Activated naive CD8-positive, alpha-beta T cell treated with anti-CD3 and anti-CD28 coated beads, Interleukin-2, amount 50 U/mL, for 24 hours (primary cell): Measurements from ENCODE around the gene ENDOG.
"Not testable (repeated sequence)": the region's sequence is repeated elsewhere in the genome, so short reads cannot be mapped to it uniquely, and the experiment has no call there.

ENCODE experiments used
- ATAC-seq: fragments of 150-1000 bp; cut with Tn5 transposase; one replicate; pipeline ENCODE4 v1.10.0; 2021
- DNase-seq: peaks from one replicate; pipeline ENCODE4 v3.0.0; 2021
- H3K27ac Mint-ChIP-seq: one replicate; pipeline ENCODE4 v1.8.0; 2021; ENCODE audit warnings: mild to moderate bottlenecking, mixed read lengths
- H3K27me3 Mint-ChIP-seq: one replicate; pipeline ENCODE4 v1.8.0; 2021; ENCODE audit warnings: mixed read lengths
- H3K36me3 Mint-ChIP-seq: one replicate; pipeline ENCODE4 v1.8.0; 2021; ENCODE audit warnings: low read depth, mixed read lengths
- H3K4me1 Mint-ChIP-seq: one replicate; pipeline ENCODE4 v1.8.0; 2021; ENCODE audit warnings: mixed read lengths
- H3K4me3 Mint-ChIP-seq: one replicate; pipeline ENCODE4 v1.8.0; 2021; ENCODE audit warnings: mild to moderate bottlenecking, moderate library complexity, mixed read lengths
- H3K9me3 Mint-ChIP-seq: one replicate; pipeline ENCODE4 v1.8.0; 2021; ENCODE audit warnings: mixed read lengths

Gene ENDOG

DNA sequence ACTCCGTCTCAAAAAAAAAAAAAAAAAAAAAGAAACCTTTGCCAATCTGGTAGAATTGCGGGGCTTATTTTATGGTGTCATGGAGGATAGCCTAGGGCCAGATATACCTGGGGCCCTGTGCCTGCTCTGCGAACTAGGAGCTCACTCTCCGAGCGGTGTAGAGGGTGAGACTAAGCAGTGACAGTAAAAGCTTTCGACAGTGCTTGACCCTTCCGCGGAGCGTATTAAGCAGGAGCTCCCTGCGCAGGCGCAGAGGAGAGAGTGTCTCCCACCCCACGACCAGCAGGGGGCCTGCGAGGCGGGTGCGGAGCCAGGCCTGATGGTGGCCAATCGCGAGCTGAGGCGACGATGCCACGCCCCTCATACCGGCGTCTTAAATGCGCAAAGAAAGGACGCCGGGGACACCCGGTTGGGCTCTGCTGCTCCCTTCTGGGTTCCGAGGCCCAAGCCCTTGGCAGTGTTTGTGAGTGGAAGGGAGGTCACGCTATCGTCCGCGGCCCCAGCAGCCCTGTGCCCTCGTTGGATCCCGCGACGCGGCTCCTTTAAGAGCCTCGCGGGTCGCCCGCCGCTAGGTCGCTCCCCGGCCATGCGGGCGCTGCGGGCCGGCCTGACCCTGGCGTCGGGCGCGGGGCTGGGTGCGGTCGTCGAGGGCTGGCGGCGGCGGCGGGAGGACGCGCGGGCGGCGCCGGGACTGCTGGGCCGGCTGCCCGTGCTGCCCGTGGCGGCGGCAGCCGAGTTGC is at the start of gene ENDOG:
ENDOG (plus strand) TSS at position 402 of the 740 bp plus-strand sequence; CDS start at position 587, 185 bp downstream.
- H3K36me3 Mint-ChIP-seq: peaks cover 5% of the 10 kb centered on the region
- DNase-seq (peak; percentile 99), ATAC-seq (peak; percentile 90)
- H3K4me3 Mint-ChIP-seq: peak within 1 kb of the TSS; percentile 84
- peak within 1 kb of the TSS; percentile 72 for H3K27ac Mint-ChIP-seq
- no peaks in the 10 kb centered on the region for H3K9me3 Mint-ChIP-seq
- H3K4me1 Mint-ChIP-seq: peaks cover 21% of the 10 kb centered on the region
- no peaks in the 10 kb centered on the region for H3K27me3 Mint-ChIP-seq

- ATAC-seq (no peak), DNase-seq (no peak)
- no peak overlapping the region for H3K4me3 Mint-ChIP-seq
- H3K9me3 Mint-ChIP-seq: no peaks in the 10 kb centered on the region
- no peak overlapping the region for H3K27ac Mint-ChIP-seq
- no peaks in the 10 kb centered on the region for H3K27me3 Mint-ChIP-seq
- H3K36me3 Mint-ChIP-seq: peaks cover 3% of the 10 kb centered on the region
- peaks cover 15% of the 10 kb centered on the region for H3K4me1 Mint-ChIP-seq
These were observed 49.7 kb upstream of the ENDOG start for GRCh38 chr9:128768606-128769005.

GRCh38 chr9:128770286-128771030 is 47.8 kb upstream of the ENDOG start:
- Mint-ChIP-seq H3K27ac (peak overlapping the region; percentile 23), H3K36me3 (peaks cover 7% of the 10 kb centered on the region), H3K4me3 (peak overlapping the region; percentile 87), H3K9me3 (peaks cover 4% of the 10 kb centered on the region), H3K27me3 (no peaks in the 10 kb centered on the region), H3K4me1 (peaks cover 15% of the 10 kb centered on the region)
- DNase-seq: no peak
- ATAC-seq: no peak

DNA sequence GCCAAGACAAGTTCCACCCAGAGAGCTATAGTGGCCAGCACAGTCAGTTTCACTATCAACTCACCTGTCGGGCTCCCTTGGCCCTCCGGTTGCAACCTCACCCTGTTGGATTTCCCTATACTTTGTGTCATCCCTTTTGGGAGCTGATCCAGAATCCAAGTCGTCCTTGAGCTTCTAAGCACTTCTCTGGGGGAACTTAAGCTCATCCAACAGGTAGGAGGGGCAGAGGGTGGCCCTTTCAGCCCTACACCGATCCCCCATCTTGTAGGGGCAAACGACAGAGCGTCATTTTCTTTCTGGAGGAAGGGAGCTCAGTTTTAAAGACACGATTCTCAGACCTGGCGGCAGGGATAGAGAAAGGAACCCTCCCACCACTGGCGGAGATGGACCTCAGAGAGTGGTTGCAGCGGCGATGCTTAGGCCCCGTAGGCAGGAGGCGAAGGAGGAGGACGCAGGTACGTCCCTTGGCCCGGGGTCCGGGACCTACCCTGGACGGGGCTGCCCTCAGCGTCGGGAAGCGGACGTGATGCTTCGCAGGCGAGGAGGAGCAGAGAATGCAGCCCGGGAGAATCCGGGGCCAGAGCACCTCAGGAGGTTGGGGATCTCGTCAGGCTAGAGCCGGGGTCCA is 47.1 kb upstream of the ENDOG start:
- ATAC-seq (peak; percentile 20), DNase-seq (peak; percentile 26)
- peaks cover 4% of the 10 kb centered on the region for H3K9me3 Mint-ChIP-seq
- peak overlapping the region; percentile 87 for H3K4me3 Mint-ChIP-seq
- H3K27me3 Mint-ChIP-seq: no peaks in the 10 kb centered on the region
- peak overlapping the region; percentile 64 for H3K27ac Mint-ChIP-seq
- peaks cover 7% of the 10 kb centered on the region for H3K36me3 Mint-ChIP-seq
- peaks cover 15% of the 10 kb centered on the region for H3K4me1 Mint-ChIP-seq

DNA sequence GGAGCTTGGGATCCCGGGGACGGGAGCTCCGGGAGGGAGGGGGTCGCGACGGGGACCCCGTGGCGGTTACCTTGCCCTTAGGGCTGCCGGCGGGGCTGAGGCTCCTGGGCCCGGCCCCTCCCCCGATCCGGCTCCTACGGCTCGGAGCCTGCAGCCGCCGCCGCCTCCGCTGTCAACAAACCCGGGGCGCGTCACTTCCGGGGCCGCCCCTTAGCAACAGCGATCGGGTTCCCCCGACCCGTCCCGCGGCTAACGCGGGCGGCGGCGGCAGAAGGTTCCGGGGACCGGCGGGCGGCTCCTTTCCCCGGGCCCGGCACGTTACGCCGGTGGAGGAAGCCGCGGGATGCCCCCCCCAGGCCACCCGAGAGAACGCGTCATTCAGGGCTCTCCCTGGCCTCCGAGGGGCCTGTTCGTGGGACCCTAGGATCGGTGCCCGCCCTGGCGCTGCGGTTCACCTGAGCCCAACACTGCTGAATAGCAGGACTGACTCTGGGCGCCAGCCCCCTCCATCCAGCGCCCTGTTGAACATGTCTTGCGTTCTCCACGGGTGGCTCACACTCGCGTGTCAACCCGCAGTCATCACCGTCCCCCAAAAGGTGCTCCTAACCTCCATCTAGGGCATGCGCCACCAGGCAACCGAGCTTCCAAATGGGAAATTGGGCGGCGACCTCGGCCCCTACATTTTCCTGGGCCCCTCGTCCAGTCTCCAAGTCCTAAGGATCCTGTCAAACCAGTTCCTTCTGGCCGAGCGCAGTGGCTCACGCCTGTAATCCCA is 46.4 kb upstream of the ENDOG start, which contains the start of gene ZER1:
ZER1 (minus strand) TSS at position 183 of the 775 bp plus-strand sequence. CDS start 16,362 bp downstream, outside the sequence.
- Mint-ChIP-seq H3K36me3 (peaks cover 7% of the 10 kb centered on the region), H3K9me3 (peaks cover 4% of the 10 kb centered on the region), H3K27me3 (no peaks in the 10 kb centered on the region), H3K4me3 (peak within 1 kb of the TSS; percentile 87), H3K27ac (peak within 1 kb of the TSS; percentile 64), H3K4me1 (peaks cover 15% of the 10 kb centered on the region)
- peak; percentile 94 for ATAC-seq
- peak; percentile 97 for DNase-seq

- ATAC-seq (no peak), DNase-seq (no peak)
- Mint-ChIP-seq H3K27me3 (no peaks in the 10 kb centered on the region), H3K36me3 (peaks cover 3% of the 10 kb centered on the region), H3K27ac (no peak overlapping the region), H3K4me1 (peaks cover 15% of the 10 kb centered on the region), H3K9me3 (peaks cover 4% of the 10 kb centered on the region), H3K4me3 (no peak overlapping the region)
These were observed 45.3 kb upstream of the ENDOG start for GRCh38 chr9:128773049-128773448.

GRCh38 chr9:128774804-128775203 is 43.5 kb upstream of the ENDOG start:
- DNase-seq: no peak
- Mint-ChIP-seq H3K4me3 (no peak overlapping the region), H3K36me3 (peaks cover 3% of the 10 kb centered on the region), H3K9me3 (peaks cover 4% of the 10 kb centered on the region), H3K27me3 (no peaks in the 10 kb centered on the region), H3K27ac (no peak overlapping the region), H3K4me1 (peaks cover 13% of the 10 kb centered on the region)
- no peak for ATAC-seq

DNA sequence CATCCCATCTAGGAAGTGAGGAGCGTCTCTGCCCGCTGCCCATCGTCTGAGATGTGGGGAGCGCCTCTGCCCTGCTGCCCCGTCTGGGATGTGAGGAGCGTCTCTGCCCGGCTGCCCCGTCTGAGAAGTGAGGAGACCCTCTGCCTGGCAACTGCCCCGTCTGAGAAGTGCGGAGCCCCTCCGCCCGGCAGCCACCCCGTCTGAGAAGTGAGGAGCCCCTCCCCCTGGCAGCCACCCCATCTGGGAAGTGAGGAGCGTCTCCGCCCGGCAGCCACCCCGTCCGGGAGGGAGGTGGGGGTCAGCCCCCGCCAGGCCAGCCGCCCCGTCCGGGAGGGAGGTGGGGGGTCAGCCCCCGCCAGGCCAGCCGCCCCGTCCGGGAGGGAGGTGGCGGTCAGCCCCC is 38.2 kb upstream of the ENDOG start:
- not testable (repeated sequence) for H3K27ac Mint-ChIP-seq, DNase-seq, H3K27me3 Mint-ChIP-seq, H3K9me3 Mint-ChIP-seq, H3K4me3 Mint-ChIP-seq, ATAC-seq, H3K36me3 Mint-ChIP-seq
- H3K4me1 Mint-ChIP-seq: peaks cover 14% of the 10 kb centered on the region

GRCh38 chr9:128781187-128782070 is 36.9 kb upstream of the ENDOG start:
- no peaks in the 10 kb centered on the region for H3K27me3 Mint-ChIP-seq
- DNase-seq: no peak
- peak overlapping the region; percentile 6 for H3K27ac Mint-ChIP-seq
- peaks cover 15% of the 10 kb centered on the region for H3K4me1 Mint-ChIP-seq
- H3K9me3 Mint-ChIP-seq: no peaks in the 10 kb centered on the region
- no peaks in the 10 kb centered on the region for H3K36me3 Mint-ChIP-seq
- no peak for ATAC-seq
- H3K4me3 Mint-ChIP-seq: no peak overlapping the region

GRCh38 chr9:128782669-128783068 is 35.6 kb upstream of the ENDOG start:
- Mint-ChIP-seq H3K9me3 (no peaks in the 10 kb centered on the region), H3K27ac (no peak overlapping the region), H3K4me1 (peaks cover 20% of the 10 kb centered on the region), H3K4me3 (no peak overlapping the region), H3K27me3 (no peaks in the 10 kb centered on the region), H3K36me3 (no peaks in the 10 kb centered on the region)
- DNase-seq: no peak
- no peak for ATAC-seq

DNA sequence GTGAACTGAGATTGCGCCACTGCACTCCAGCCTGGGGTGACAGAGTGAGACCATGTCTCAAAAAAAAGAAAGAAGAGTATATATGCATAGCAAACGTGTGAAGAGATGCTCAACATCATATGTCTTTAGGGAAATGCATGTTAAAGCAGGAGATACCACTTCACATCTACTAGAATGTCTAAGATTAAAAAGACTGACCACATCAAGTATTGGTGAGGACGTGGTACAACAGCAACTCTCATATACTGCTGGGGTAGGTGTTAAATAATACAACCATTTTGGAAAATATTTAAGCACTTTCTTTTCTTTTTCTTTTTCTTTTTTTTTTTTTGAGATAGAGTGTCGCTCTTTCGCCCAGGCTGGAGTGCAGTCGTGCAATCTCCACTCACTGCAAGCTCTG is 32.9 kb upstream of the ENDOG start:
- Mint-ChIP-seq H3K4me3 (no peak overlapping the region), H3K9me3 (no peaks in the 10 kb centered on the region)
- ATAC-seq: no peak

GRCh38 chr9:128786681-128787601 is 31.4 kb upstream of the ENDOG start, which contains the start of gene TBC1D13:
TBC1D13 (plus strand) TSS chr9:128787253; CDS start chr9:128787354, 101 bp downstream.
- peaks cover 28% of the 10 kb centered on the region for H3K4me1 Mint-ChIP-seq
- H3K9me3 Mint-ChIP-seq: no peaks in the 10 kb centered on the region
- DNase-seq (peak; percentile 90), ATAC-seq (peak; percentile 98)
- H3K36me3 Mint-ChIP-seq: peaks cover 2% of the 10 kb centered on the region
- H3K27ac Mint-ChIP-seq: peak within 1 kb of the TSS; percentile 84
- peak within 1 kb of the TSS; percentile 86 for H3K4me3 Mint-ChIP-seq
- H3K27me3 Mint-ChIP-seq: no peaks in the 10 kb centered on the region

More for the DNA sequence above, 32.9 kb upstream of the ENDOG start:
- no peak for DNase-seq
- Mint-ChIP-seq H3K4me1 (peaks cover 32% of the 10 kb centered on the region), H3K27ac (no peak overlapping the region), H3K27me3 (no peaks in the 10 kb centered on the region), H3K36me3 (no peaks in the 10 kb centered on the region)
